Measurements from ENCODE around the gene POLR3GL.

Gene POLR3GL

DNA sequence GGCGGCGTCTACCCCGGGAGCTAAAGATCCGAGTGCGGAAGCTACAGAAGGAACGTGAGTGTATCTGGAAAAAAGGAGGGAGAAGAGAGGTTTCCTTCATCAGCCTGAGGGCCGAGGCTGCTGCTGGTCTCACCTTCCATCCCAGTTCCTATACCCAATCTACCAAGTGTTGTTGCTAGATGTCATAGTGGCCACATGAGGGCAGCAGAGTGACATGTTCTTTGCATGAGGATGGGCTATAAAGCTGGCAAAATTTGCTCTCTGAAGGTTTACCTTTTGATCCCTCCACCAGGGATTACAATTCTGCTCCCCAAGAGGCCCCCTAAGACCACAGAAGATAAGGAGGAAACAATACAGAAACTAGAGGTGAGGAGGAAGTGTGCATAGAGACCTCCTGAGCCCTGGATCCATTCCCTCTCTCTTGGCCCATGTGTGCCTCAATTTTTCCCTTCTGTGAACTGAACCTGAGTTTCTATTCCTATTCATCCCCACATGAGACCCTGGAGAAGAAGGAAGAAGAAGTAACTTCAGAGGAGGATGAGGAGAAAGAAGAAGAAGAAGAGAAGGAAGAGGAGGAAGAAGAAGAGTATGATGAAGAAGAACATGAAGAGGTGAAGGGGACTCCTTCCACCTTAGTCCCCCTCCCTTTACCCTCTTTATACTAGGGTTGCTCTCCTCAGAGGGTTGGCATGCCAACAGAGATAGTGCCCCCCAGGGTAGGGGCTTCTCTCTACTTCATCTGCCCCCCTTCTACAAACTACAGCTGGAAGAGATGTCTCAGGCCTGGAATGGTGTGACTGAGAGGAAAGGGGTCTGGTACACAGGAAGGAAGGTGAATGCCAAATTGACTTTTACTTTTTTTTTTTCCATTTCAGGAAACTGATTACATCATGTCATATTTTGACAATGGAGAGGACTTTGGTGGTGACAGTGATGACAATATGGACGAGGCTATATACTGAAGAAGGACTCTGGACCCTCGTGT lies 13.3 kb downstream of the POLR3GL start:
- peak; percentile 85 for DNase-seq

DNA sequence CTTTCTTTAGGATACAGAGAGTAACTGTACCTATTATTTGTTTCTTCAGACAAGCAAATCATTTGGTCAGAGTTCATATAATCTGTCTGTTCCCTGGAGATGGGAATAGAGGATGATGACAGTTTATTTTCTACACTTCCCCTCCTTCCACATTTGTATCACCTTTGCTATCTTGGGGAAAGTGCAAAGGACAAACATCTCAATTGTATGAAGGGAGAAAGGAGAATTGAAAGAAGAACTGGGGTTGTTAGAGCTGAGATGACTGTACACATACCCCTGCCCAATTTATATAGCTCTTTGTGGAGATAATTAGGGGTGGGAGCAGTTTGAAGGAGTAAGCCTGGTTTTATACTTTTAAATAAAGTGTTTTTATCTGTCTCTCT lies 14.0 kb downstream of the POLR3GL start:
- no peak for DNase-seq

DNA sequence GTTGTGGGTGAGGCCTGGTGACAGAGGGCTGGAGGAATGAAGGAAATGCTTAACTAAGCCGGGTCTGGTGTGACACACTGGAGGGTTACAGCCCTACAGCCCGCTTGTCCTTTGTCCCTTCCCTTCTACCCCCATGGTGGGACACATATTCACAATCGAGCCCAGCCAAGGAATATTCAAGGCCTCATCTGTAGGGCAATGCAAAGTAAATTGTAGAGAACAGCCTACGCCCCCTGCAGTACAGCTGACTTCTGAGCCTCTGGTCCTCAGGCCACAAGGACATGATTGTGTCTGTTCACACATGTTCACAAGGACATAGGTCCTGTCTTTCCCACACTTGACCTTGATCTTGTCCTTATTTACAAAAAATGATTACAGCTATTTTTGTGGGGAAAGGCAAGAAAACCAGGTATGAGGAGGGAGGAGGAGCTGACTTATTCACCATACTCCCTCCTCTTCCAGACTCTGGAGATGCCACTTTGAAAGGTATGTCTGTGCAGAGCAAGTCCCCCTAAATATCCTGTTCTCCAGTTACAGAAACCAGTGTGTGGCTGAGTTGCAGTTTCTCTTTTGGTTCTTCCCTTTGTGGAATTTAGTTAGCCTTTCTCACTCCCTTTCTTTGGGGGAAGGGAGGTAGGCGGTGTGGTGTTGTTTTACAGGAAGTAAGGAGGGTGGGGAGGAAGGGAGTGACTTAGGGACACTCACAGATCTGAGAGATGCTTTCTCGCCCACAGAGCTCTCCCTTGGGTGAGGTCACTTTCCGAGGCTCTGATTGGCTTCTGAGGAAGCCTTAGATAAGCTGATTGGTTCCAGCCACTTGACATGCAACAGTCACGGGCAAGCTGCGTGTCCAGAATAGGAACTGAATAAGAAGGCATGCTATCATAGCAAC lies 14.6 kb downstream of the POLR3GL start:
- DNase-seq, result peak; percentile 97

DNA sequence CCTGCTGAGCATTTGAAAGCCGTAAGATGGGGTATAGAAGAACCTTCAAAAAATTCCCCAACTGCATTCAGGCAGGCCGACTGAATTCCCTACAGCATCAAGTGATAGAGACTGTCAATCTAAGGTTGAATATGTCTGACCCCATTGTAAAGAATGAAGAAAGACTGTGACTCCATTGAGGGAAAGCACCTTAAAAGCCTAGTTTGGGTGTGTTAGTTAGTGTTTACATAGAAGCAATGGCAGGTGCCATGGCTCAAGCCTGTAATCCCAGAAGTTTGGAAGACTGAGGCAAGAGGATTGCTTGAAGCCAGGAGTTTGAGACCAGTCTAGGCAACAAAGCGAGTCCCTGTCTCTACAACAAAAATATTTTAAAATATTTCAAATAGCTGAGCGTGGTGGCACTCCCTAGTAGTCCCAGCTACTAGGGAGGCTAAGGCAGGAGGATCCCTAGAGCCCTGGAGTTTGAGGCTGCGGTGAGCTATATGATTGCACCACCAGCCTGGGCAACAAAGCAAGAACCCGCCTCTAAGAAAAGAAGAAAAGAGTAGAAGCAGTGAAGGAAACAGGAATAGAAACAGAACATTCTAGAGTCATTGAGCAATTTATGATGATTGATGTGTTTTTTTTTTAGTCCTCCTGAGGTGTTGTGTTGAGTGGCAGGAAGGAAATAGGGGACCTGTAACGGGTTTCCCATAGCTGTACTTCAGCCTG lies 15.4 kb downstream of the POLR3GL start:
- DNase-seq, result no peak

DNA sequence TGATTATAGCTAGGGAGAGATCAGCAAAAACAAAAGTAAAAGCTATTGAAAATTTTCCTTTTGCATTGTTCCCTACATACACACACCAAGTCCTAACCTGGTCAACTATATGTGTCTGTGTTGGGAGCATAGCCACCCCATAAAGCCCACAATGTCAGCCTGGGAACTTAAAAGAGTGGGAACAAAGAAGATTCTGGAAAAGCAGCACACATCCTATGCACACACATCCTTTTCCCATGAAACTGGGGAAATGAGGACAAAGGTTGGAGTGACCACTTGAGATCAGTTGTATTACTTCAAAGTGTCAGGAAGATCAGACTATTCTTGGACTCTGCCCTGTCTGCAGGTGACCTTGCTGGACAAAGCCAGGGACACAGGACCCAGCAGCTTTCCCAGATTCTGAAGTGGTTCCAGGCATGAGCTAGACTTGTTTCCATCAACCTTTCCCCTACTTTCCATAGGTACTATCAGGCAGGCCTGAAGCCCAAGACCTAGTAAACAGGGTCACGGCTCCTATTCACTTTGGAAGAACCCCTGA lies 16.0 kb downstream of the POLR3GL start:
- no peak for DNase-seq

DNA sequence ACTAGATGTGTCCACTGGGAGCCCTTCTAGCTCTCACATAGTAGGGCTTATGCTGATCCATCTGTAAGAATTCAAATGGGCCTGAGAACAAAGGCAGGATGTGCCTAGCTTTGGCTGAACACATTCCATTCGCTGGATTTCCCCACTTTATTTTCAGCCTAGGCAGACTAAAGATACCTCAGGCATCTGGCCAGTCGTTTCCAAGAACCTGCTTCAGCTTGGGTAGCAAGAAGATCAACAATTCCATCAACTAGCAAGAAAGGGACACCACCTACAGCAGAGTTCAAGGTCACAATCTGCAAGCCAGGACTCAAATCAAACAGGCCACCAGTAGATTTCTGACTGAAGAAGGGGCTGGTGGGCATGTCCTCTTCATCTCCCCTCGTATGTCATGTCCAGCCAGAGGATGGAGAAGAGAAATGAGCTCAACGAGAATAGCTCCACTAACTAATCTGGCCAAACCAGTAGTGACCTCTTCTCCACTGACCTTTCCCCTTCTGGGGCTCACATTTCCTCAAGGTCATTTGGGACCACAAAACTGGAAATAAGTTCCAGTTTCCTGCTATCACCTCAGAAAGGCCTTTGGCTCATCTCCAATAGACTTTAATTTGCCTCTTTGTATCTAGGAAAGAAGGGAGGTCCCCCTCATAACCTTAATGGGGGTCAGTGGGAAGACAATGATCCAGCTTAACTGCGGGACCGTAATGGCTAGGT lies 17.7 kb downstream of the POLR3GL start:
- DNase-seq, result no peak

- no peak for DNase-seq
Measured at GRCh38 chr1:145983206-145983675, 18.8 kb downstream of the POLR3GL start.

- no peak for DNase-seq
Measured at GRCh38 chr1:145983960-145984830, 19.7 kb downstream of the POLR3GL start.

DNA sequence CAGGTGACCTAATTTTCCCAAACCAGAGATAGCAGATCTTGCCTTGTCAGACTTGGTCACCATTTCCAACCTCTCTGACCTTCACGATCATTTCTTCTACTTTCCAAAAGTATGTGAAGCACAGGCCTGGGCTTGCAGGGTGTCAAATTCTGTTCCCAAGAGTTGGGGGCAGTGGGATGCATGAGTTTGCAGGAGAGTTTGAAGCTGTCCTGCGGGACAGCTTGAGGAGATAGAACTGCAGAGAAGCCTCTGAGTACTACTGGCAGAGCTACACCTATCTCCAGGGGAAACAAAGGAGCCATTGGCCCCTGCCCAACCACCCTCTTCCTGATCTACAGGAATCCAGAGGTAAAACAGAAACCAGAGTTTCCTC lies 20.6 kb downstream of the POLR3GL start:
- DNase-seq, result no peak

GRCh38 chr1:145985502-145986439 lies 21.3 kb downstream of the POLR3GL start:
- peak; percentile 31 for DNase-seq

- DNase-seq, result no peak
Measured at GRCh38 chr1:145986551-145986950, 22.1 kb downstream of the POLR3GL start.

GRCh38 chr1:145987926-145988325 lies 23.4 kb downstream of the POLR3GL start:
- DNase-seq, result no peak

DNA sequence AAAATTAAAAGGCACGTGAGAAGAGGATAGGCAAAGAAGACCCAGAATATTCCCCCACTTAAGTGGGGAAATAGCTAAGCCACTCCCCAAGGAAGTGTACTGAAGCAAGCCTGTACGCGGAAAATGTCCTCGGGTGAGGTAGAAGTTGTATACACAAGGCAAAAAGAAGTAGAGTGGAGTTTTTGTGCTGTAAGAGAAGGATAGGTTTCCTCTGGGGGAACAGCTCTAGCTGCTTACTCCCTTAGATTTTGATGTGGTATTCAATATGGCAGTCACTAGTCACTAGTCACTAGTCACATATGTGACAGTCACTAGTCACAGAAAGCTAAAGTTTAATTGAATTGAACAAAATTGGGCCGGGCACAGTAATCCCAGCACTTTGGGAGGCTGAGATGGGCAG lies 24.3 kb downstream of the POLR3GL start:
- no peak for DNase-seq

DNA sequence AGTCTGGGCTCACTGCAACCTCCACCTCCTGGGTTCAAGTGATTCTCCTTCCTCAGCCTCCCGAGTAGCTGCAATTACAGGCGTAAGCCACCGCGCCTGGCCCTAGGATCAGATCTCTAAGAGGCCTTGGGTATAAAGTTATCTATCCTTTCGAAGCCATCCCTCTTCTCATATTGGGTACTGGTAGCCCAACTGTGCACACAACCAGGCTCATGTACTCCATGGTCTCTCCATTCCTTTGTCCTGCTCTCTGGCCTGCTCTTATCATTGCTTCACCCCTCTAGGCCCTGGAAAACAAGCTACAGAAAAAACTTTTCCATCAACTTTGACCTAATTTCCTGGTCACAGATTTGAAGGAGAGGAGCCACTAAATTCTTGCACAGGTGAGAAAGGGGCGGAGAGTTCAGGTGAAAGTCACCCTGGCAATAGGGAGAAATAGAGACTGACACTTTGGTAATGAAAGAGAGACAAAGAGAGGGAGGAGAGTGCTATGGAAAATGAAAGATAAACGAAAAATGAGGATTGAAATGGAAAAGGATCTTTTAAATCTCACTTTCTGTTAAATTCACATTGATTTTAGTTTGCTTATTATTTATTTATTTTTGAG lies 25.9 kb downstream of the POLR3GL start:
- DNase-seq, result peak; percentile 46

- DNase-seq, result peak; percentile 55
Measured at GRCh38 chr1:145991735-145992412, 27.4 kb downstream of the POLR3GL start.

DNA sequence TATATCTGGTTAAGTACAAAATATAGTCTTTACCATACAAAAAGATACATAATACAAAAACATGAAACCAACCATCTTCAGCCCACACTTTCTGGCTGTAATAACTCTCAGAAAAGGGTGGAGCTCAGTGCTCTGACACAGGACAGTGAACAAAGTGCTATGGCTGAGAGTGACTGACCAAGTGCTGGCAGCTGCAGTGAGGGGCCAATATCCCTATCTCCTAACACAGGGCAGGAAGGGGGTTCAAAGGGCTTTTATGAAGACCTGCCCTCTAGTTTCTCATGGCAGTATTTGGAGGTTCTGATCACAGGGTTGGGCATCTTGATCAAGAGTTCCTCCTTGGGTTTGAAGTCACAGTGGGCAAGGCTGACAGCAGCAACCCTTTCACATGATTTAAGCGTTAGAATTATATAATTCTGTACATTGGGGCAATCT lies 28.0 kb downstream of the POLR3GL start:
- no peak for DNase-seq

DNA sequence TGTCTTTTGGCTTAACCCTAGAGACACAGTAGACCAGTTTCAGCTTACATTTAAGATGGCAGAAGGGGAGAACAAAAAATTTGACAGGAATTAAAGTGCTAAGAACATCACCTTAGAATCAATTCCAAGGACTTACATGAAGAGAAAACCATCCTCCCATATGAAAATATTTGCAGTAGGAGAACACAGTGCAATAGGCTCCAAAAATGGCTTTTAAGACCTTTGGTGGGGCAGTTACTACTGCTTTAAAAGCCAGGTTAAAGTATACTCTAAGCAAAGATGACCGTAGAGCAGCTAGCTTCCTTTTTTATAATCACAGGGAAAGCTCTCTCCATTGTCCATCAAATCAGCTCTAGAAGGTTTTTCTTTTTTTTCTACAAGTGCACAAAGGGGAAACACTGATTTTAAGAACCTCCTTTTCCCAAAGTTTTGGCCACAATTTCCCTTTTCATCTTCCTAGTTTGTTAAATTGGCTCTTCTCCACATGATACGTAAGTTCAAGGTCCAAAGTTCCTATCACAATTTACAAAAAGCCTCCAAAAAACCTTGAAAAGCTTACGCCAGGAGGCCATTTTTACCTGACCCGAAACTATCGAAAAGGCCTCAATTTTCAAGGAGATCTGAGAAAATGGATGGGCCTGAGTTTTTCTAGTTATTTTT lies 28.6 kb downstream of the POLR3GL start:
- no peak for DNase-seq

Data from NCI-H1105 treated with DMSO at 0.1 percent for 48 hours (cell line).